C1 segment of cervical spinal cord (tissue), 14 donors: ENCODE measurements around the gene KRTCAP2.
"Not testable (repeated sequence)": the region's sequence is repeated elsewhere in the genome, so short reads cannot be mapped to it uniquely, and the experiment has no call there.

ENCODE experiments used
- DNase-seq, 14 donors: peaks; one replicate each; lab custom pipeline; 2025; lab: John Stamatoyannopoulos, UW

Gene KRTCAP2

GRCh38 chr1:155200920-155201319 is 27.8 kb upstream of the KRTCAP2 start:
- no peak for DNase-seq

GRCh38 chr1:155199792-155200191 is 26.7 kb upstream of the KRTCAP2 start:
- DNase-seq: no peak

GRCh38 chr1:155198547-155198906 is 25.4 kb upstream of the KRTCAP2 start:
- no peak for DNase-seq

- DNase-seq: no peak
These were observed 24.9 kb upstream of the KRTCAP2 start for GRCh38 chr1:155197901-155198546.

- peak in 5 of 14 donors; percentile 17 to 80 (median 44) for DNase-seq
These were observed 24.0 kb upstream of the KRTCAP2 start for GRCh38 chr1:155196893-155197638.

GRCh38 chr1:155196103-155196892 is 23.2 kb upstream of the KRTCAP2 start:
- DNase-seq: peak in 8 of 14 donors; percentile 25 to 79 (median 60)

- no peak for DNase-seq
These were observed 22.3 kb upstream of the KRTCAP2 start for GRCh38 chr1:155195201-155196102.

- not testable (repeated sequence) for DNase-seq
These were observed 20.8 kb upstream of the KRTCAP2 start for GRCh38 chr1:155193991-155194240.

GRCh38 chr1:155193275-155193990 is 20.3 kb upstream of the KRTCAP2 start:
- DNase-seq: peak in 13 of 14 donors; percentile 18 to 82 (median 64)

- DNase-seq: no peak
These were observed 19.5 kb upstream of the KRTCAP2 start for GRCh38 chr1:155192346-155193274.

GRCh38 chr1:155191904-155192303 is 18.8 kb upstream of the KRTCAP2 start:
- DNase-seq: no peak

- DNase-seq: not testable (repeated sequence)
These were observed 16.8 kb upstream of the KRTCAP2 start for GRCh38 chr1:155189926-155190325.

- DNase-seq: no peak
These were observed 15.2 kb upstream of the KRTCAP2 start for GRCh38 chr1:155188268-155188667.

GRCh38 chr1:155187456-155187891 is 14.4 kb upstream of the KRTCAP2 start:
- DNase-seq: no peak

- no peak for DNase-seq
These were observed 13.8 kb upstream of the KRTCAP2 start for GRCh38 chr1:155186794-155187455.

GRCh38 chr1:155186067-155186793 is 13.1 kb upstream of the KRTCAP2 start:
- no peak for DNase-seq

GRCh38 chr1:155185783-155186066 is 12.6 kb upstream of the KRTCAP2 start:
- no peak for DNase-seq

- DNase-seq: peak in 1 of 14 donors; percentile 43
These were observed 12.0 kb upstream of the KRTCAP2 start for GRCh38 chr1:155184835-155185782.
